HCT116 (cell line): Measurements from ENCODE around the gene PANX3.

Source experiments
- POLR2A ChIP-seq: IDR thresholded peaks from 2 replicates; pipeline ENCODE4 v1.7.0; 2011; ENCODE audit warnings: borderline replicate concordance; ENCODE audit not compliant: insufficient read depth, insufficient read length; ENCODE audit errors: extremely low read depth
- SIN3A ChIP-seq: IDR thresholded peaks from 2 replicates; pipeline ENCODE4 v1.6.1; 2012; ENCODE audit warnings: low read depth
- YY1 ChIP-seq: IDR thresholded peaks from 2 replicates; pipeline ENCODE4 v1.6.1; 2011; ENCODE audit warnings: low read length, low read depth, moderate library complexity, mild to moderate bottlenecking; ENCODE audit not compliant: insufficient replicate concordance; ENCODE audit errors: extremely low read depth
- TF ChIP-seq, protein P1 (sequence below): IDR thresholded peaks from 2 replicates; pipeline ENCODE4 v1.6.1; 2012; ENCODE audit warnings: low read depth
- TF ChIP-seq, protein P2 (sequence below), 3 experiments: fragments of 200-600 bp in 1 of 3; sonication (generic) in 1 of 3; IDR thresholded peaks in 2 of 3; conservative IDR thresholded peaks in 1 of 3; 2 replicates each; pipeline ENCODE4 v1.5.1; 2012 to 2017; ENCODE audit warnings: low read depth in 2 of 3, low read length in 2 of 3, antibody characterized with exemption in 1 of 3, borderline replicate concordance in 1 of 3, control low read depth in 1 of 3, mild to moderate bottlenecking in 1 of 3, mixed read lengths in 1 of 3, mixed run types in 1 of 3, moderate library complexity in 1 of 3; ENCODE audit not compliant: insufficient read depth in 1 of 3

- TF ChIP-seq, protein P1, sequence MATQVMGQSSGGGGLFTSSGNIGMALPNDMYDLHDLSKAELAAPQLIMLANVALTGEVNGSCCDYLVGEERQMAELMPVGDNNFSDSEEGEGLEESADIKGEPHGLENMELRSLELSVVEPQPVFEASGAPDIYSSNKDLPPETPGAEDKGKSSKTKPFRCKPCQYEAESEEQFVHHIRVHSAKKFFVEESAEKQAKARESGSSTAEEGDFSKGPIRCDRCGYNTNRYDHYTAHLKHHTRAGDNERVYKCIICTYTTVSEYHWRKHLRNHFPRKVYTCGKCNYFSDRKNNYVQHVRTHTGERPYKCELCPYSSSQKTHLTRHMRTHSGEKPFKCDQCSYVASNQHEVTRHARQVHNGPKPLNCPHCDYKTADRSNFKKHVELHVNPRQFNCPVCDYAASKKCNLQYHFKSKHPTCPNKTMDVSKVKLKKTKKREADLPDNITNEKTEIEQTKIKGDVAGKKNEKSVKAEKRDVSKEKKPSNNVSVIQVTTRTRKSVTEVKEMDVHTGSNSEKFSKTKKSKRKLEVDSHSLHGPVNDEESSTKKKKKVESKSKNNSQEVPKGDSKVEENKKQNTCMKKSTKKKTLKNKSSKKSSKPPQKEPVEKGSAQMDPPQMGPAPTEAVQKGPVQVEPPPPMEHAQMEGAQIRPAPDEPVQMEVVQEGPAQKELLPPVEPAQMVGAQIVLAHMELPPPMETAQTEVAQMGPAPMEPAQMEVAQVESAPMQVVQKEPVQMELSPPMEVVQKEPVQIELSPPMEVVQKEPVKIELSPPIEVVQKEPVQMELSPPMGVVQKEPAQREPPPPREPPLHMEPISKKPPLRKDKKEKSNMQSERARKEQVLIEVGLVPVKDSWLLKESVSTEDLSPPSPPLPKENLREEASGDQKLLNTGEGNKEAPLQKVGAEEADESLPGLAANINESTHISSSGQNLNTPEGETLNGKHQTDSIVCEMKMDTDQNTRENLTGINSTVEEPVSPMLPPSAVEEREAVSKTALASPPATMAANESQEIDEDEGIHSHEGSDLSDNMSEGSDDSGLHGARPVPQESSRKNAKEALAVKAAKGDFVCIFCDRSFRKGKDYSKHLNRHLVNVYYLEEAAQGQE: no peak
- TF ChIP-seq, protein P2, sequence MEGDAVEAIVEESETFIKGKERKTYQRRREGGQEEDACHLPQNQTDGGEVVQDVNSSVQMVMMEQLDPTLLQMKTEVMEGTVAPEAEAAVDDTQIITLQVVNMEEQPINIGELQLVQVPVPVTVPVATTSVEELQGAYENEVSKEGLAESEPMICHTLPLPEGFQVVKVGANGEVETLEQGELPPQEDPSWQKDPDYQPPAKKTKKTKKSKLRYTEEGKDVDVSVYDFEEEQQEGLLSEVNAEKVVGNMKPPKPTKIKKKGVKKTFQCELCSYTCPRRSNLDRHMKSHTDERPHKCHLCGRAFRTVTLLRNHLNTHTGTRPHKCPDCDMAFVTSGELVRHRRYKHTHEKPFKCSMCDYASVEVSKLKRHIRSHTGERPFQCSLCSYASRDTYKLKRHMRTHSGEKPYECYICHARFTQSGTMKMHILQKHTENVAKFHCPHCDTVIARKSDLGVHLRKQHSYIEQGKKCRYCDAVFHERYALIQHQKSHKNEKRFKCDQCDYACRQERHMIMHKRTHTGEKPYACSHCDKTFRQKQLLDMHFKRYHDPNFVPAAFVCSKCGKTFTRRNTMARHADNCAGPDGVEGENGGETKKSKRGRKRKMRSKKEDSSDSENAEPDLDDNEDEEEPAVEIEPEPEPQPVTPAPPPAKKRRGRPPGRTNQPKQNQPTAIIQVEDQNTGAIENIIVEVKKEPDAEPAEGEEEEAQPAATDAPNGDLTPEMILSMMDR (IDR thresholded peaks at IDR 0.05 in 2 of 3, conservative IDR thresholded peaks at IDR 0.05 in 1 of 3; ENCODE audit: borderline replicate concordance in 1 of 3, insufficient read depth in 1 of 3, low read depth in 2 of 3, low read length in 2 of 3): no peak
- no peak for TF ChIP-seq SIN3A
- TF ChIP-seq YY1: no peak
- TF ChIP-seq POLR2A: no peak
Observed at GRCh38 chr11:124639186-124639585, 28.0 kb downstream of the PANX3 start.
